OCI-LY7 (cell line): Measurements from ENCODE around the gene GDNF. TPM values are rescaled to one million over a fixed set of nuclear protein-coding genes. Genes with fewer than 3 reads are reported as not detected.

Source experiments
- BruUV-seq: library from RNA; stranded (reverse); fragments of 400-500 nt; replicated peaks from 2 replicates; lab custom pipeline; 2021; lab: Mats Ljungman, UMichigan
- CTCF ChIA-PET: fragments of 300-600 bp; sonication (Branson Sonifier 250); formaldehyde crosslinking; loops from one replicate; lab custom pipeline; 2022; ENCODE audit warnings: antibody characterized with exemption; ENCODE audit not compliant: unreplicated experiment; lab: Charles Lee
- POLR2A ChIA-PET: fragments of 300-600 bp; sonication (Branson Sonifier 250); formaldehyde crosslinking; loops from one replicate; lab custom pipeline; 2022; ENCODE audit warnings: antibody characterized with exemption; lab: Charles Lee
- DNase-seq: peaks from one replicate; pipeline ENCODE4 v3.0.0-alpha.2; 2015; ENCODE audit warnings: low spot score
- H2AFZ ChIP-seq: fragments of 200-600 bp; sonication (generic), shearing (Covaris generic); 2 replicates; pipeline ENCODE4 v1.6.1; 2014; ENCODE audit warnings: mild to moderate bottlenecking, antibody characterized with exemption, low read length, moderate library complexity
- H3K27ac ChIP-seq: fragments of 200-600 bp; sonication (generic); 2 replicates; pipeline ENCODE4 v1.5.1; 2014; ENCODE audit warnings: mixed run types, low read depth, mild to moderate bottlenecking, moderate library complexity, low read length, inconsistent platforms; ENCODE audit not compliant: poor library complexity, severe bottlenecking
- H3K36me3 ChIP-seq: fragments of 200-600 bp; sonication (generic); 2 replicates; pipeline ENCODE4 v1.6.1; 2014; ENCODE audit warnings: mild to moderate bottlenecking, antibody characterized with exemption, low read length, moderate library complexity, mixed read lengths; ENCODE audit not compliant: insufficient read depth
- H3K4me1 ChIP-seq: fragments of 200-600 bp; sonication (generic); 2 replicates; pipeline ENCODE4 v1.5.1; 2014; ENCODE audit warnings: mild to moderate bottlenecking, low read length; ENCODE audit not compliant: insufficient read depth, poor library complexity, severe bottlenecking
- H3K4me2 ChIP-seq: fragments of 200-600 bp; sonication (generic); 2 replicates; pipeline ENCODE4 v1.6.1; 2014; ENCODE audit warnings: mild to moderate bottlenecking, low read length
- H3K4me3 ChIP-seq: fragments of 200-600 bp; sonication (generic); 2 replicates; pipeline ENCODE4 v1.5.1; 2014; ENCODE audit warnings: mild to moderate bottlenecking, low read depth, low read length; ENCODE audit not compliant: poor library complexity, severe bottlenecking
- H3K79me2 ChIP-seq: fragments of 200-600 bp; sonication (generic); 2 replicates; pipeline ENCODE4 v1.6.1; 2016; ENCODE audit warnings: low read depth, mild to moderate bottlenecking, low read length, moderate library complexity, mixed read lengths; ENCODE audit not compliant: insufficient read depth
- H3K9me2 ChIP-seq: fragments of 200-600 bp; sonication (generic); 2 replicates; pipeline ENCODE4 v1.6.1; 2016; ENCODE audit warnings: mild to moderate bottlenecking, low read length, mixed read lengths; ENCODE audit not compliant: insufficient read depth
- H3K9me3 ChIP-seq: fragments of 200-600 bp; sonication (generic); 2 replicates; pipeline ENCODE4 v1.6.1; 2014; ENCODE audit warnings: mild to moderate bottlenecking, mixed run types, low read length, mixed read lengths
- H4K20me1 ChIP-seq: fragments of 200-600 bp; sonication (generic); 2 replicates; pipeline ENCODE4 v1.6.1; 2014; ENCODE audit warnings: mild to moderate bottlenecking, antibody characterized with exemption, low read length, moderate library complexity, mixed read lengths; ENCODE audit not compliant: insufficient read depth
- EZH2phosphoT487 ChIP-seq: fragments of 200-600 bp; sonication (generic); IDR thresholded peaks from 2 replicates; pipeline ENCODE4 v1.6.1; 2018; ENCODE audit warnings: low read depth, borderline replicate concordance, mild to moderate bottlenecking, mixed run types, antibody characterized with exemption, low read length, moderate library complexity, mixed read lengths
- intact Hi-C: fragments of 100-400 bp; cut with micrococcal nuclease; formaldehyde crosslinking; loops from one replicate; pipeline ENCODE4 v1.10.0; 2022; ENCODE audit not compliant: unreplicated experiment
- total RNA-seq, 2 experiments: library from RNA; depleted of rRNA in 1 of 2; stranded (reverse); fragments of >200 nt in 1 of 2; shearing (Covaris generic) in 1 of 2; gene quantifications; 2 replicates each; pipeline ENCODE4 v1.2.3, GENCODE V29; 2014 to 2022
- TF ChIP-seq, protein P1 (sequence below): fragments of 200-600 bp; sonication (generic); conservative IDR thresholded peaks from 2 replicates; pipeline ENCODE4 v1.5.1; 2014; ENCODE audit warnings: mild to moderate bottlenecking, antibody characterized with exemption, low read length, moderate library complexity, mixed read lengths

The GDNF gene
- total RNA-seq, 2 experiments from 2014 or later: 0.03 TPM; not detected in 1

GRCh38 chr5:37838152-37838932, 1.5 kb downstream of the GDNF start:
- Histone ChIP-seq H3K9me3 (no peaks in the 10 kb centered on the region), H3K79me2 (no peaks in the 10 kb centered on the region), H4K20me1 (no peaks in the 10 kb centered on the region), H3K4me2 (no peak overlapping the region), H3K4me1 (no peaks in the 10 kb centered on the region), H3K4me3 (no peak overlapping the region), H3K9me2 (no peaks in the 10 kb centered on the region), H3K27ac (no peak overlapping the region), H2AFZ (no peak overlapping the region), H3K36me3 (no peaks in the 10 kb centered on the region)
- intact Hi-C loops: no loop called here
- CTCF ChIA-PET: no interaction called here
- no TSS peak for BruUV-seq
- TF ChIP-seq, protein P1, sequence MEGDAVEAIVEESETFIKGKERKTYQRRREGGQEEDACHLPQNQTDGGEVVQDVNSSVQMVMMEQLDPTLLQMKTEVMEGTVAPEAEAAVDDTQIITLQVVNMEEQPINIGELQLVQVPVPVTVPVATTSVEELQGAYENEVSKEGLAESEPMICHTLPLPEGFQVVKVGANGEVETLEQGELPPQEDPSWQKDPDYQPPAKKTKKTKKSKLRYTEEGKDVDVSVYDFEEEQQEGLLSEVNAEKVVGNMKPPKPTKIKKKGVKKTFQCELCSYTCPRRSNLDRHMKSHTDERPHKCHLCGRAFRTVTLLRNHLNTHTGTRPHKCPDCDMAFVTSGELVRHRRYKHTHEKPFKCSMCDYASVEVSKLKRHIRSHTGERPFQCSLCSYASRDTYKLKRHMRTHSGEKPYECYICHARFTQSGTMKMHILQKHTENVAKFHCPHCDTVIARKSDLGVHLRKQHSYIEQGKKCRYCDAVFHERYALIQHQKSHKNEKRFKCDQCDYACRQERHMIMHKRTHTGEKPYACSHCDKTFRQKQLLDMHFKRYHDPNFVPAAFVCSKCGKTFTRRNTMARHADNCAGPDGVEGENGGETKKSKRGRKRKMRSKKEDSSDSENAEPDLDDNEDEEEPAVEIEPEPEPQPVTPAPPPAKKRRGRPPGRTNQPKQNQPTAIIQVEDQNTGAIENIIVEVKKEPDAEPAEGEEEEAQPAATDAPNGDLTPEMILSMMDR: no peak
- TF ChIP-seq EZH2phosphoT487: no peak
- POLR2A ChIA-PET: no interaction called here
- DNase-seq: no peak

DNA sequence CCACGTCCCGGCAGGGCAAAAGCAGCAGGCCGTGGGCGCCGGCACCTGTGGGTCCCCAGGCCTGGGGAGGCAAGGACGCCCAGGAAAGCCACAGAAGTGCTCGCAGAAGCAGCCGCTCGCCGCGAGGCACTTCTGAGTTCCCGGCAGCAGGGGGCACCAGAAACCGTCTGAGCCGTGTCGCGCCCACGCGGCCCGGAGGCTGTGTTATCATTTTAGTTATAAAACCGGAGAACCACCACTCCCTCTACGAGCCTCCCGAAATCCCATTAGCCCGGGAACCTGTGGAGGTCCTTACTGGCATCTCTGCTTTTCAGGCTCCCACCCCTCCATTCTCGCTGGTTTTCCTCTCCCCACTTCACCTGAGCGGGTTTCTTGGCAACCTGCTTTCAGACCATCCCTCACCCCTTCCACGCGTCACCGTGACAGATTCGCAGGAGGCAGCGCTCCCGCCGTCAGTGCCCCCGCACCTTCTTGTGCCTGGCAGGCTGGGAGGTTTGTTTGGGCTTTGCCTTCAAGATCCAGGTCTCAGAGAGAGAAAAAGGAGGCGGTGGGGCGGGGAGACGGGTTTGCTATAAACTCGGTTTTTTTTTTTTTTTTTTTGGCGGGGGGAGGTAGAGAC, 2.3 kb downstream of the GDNF start:
- H3K4me2 ChIP-seq: peak overlapping the region; percentile 38; the same call in 1 of the 2 replicates
- no peaks in the 10 kb centered on the region for H3K36me3 ChIP-seq
- H2AFZ ChIP-seq: no peak overlapping the region
- no peaks in the 10 kb centered on the region for H3K79me2 ChIP-seq
- intact Hi-C loops: loop anchor here (2.0 kb wide), 1 partner anchor 355 kb away; no protein-coding TSS in a partner anchor
- H3K27ac ChIP-seq: no peak overlapping the region
- H3K9me3 ChIP-seq: no peaks in the 10 kb centered on the region
- no peaks in the 10 kb centered on the region for H3K9me2 ChIP-seq
- no TSS peak for BruUV-seq
- H3K4me3 ChIP-seq: no peak overlapping the region
- ChIA-PET CTCF (no interaction called here), POLR2A (no interaction called here)
- no peaks in the 10 kb centered on the region for H4K20me1 ChIP-seq
- DNase-seq: peak; percentile 45
- H3K4me1 ChIP-seq: no peaks in the 10 kb centered on the region
- TF ChIP-seq, protein P1: peak; percentile 78
- TF ChIP-seq EZH2phosphoT487: no peak
